Astrocyte (in vitro differentiated cells and primary cell): Measurements from ENCODE around the gene ITGBL1. TPM values are rescaled to one million over a fixed set of nuclear protein-coding genes. Genes with fewer than 3 reads are reported as not detected.

Experiments used
- DNase-seq: peaks from one replicate; pipeline ENCODE4 v3.0.0-alpha.2; 2010; ENCODE audit warnings: low read depth
- FAIRE-seq: peaks from 2 replicates; lab custom pipeline; 2011; peaks lifted over from hg19 to GRCh38; lab: Jason Lieb, UNC
- H2AFZ ChIP-seq: 2 replicates; pipeline ENCODE4 v1.6.0; 2012; ENCODE audit warnings: low read depth, low read length, inconsistent platforms
- H3K27ac ChIP-seq: 2 replicates; pipeline ENCODE4 v1.5.1; 2011; ENCODE audit warnings: low read depth, low read length, inconsistent platforms
- H3K27me3 ChIP-seq: 2 replicates; pipeline ENCODE4 v1.6.0; 2011; ENCODE audit warnings: low read length, inconsistent platforms; ENCODE audit not compliant: insufficient read depth
- H3K36me3 ChIP-seq: 2 replicates; pipeline ENCODE4 v1.5.1; 2011; ENCODE audit warnings: low read length, inconsistent platforms; ENCODE audit not compliant: insufficient read depth
- H3K4me1 ChIP-seq: 2 replicates; pipeline ENCODE4 v1.5.1; 2011; ENCODE audit warnings: low read length, inconsistent platforms; ENCODE audit not compliant: insufficient read depth
- H3K4me2 ChIP-seq: 2 replicates; pipeline ENCODE4 v1.6.0; 2012; ENCODE audit warnings: low read length, inconsistent platforms
- H3K4me3 ChIP-seq: 2 replicates; pipeline ENCODE4 v1.5.1; 2011; ENCODE audit warnings: low read depth, mild to moderate bottlenecking, low read length, inconsistent platforms; ENCODE audit not compliant: insufficient read depth
- H3K79me2 ChIP-seq: 2 replicates; pipeline ENCODE4 v1.6.0; 2012; ENCODE audit warnings: mild to moderate bottlenecking, low read length, inconsistent platforms; ENCODE audit not compliant: insufficient read depth
- H3K9ac ChIP-seq: 2 replicates; pipeline ENCODE4 v1.6.0; 2012; ENCODE audit warnings: mild to moderate bottlenecking, low read length, inconsistent platforms
- H3K9me3 ChIP-seq: 2 replicates; pipeline ENCODE4 v1.5.1; 2012; ENCODE audit warnings: low read depth, mild to moderate bottlenecking, low read length, inconsistent platforms; ENCODE audit not compliant: insufficient read depth
- H4K20me1 ChIP-seq: 2 replicates; pipeline ENCODE4 v1.6.0; 2012; ENCODE audit warnings: low read length, inconsistent platforms; ENCODE audit not compliant: insufficient read depth
- H3K27ac Mint-ChIP-seq: one replicate; pipeline ENCODE4 v1.8.0; 2021; ENCODE audit warnings: mild to moderate bottlenecking, mixed read lengths; ENCODE audit not compliant: unreplicated experiment
- H3K27me3 Mint-ChIP-seq: one replicate; pipeline ENCODE4 v1.8.0; 2021; ENCODE audit warnings: low read depth, mixed read lengths; ENCODE audit not compliant: unreplicated experiment
- H3K36me3 Mint-ChIP-seq: one replicate; pipeline ENCODE4 v1.8.0; 2021; ENCODE audit warnings: low read depth, mixed read lengths; ENCODE audit not compliant: unreplicated experiment
- H3K4me1 Mint-ChIP-seq: one replicate; pipeline ENCODE4 v1.8.0; 2021; ENCODE audit warnings: low read depth, mixed read lengths; ENCODE audit not compliant: unreplicated experiment
- H3K4me3 Mint-ChIP-seq: one replicate; pipeline ENCODE4 v1.8.0; 2021; ENCODE audit warnings: mild to moderate bottlenecking, moderate library complexity, mixed read lengths; ENCODE audit not compliant: unreplicated experiment
- H3K9me3 Mint-ChIP-seq: one replicate; pipeline ENCODE4 v1.8.0; 2021; ENCODE audit warnings: mild to moderate bottlenecking, mixed read lengths; ENCODE audit not compliant: unreplicated experiment
- CTCF ChIP-seq: IDR thresholded peaks from 2 replicates; pipeline ENCODE4 v1.5.1; 2011; ENCODE audit warnings: low read depth, mild to moderate bottlenecking, inconsistent platforms, low read length, moderate library complexity; ENCODE audit not compliant: insufficient read depth
- EZH2 ChIP-seq: IDR thresholded peaks from 2 replicates; pipeline ENCODE4 v1.6.1; 2012; ENCODE audit warnings: mild to moderate bottlenecking, low read length, inconsistent platforms; ENCODE audit not compliant: insufficient read depth
- total RNA-seq: library from RNA; stranded (reverse); gene quantifications from 2 replicates; pipeline ENCODE4 v1.2.1, GENCODE V29; 2021

ITGBL1 gene
- total RNA-seq, 1 donor from 2014 or later = 0.14 TPM

GRCh38 chr13:101455863-101456262, 3.4 kb downstream of the ITGBL1 start:
- H3K9me3 Mint-ChIP-seq = peaks cover 5% of the 10 kb centered on the region
- H3K79me2 ChIP-seq = no peaks in the 10 kb centered on the region
- peak overlapping the region; percentile 43 for H3K9ac ChIP-seq
- H3K4me3 Mint-ChIP-seq = no peak overlapping the region
- FAIRE-seq = peak; percentile 100
- TF ChIP-seq CTCF (no peak), EZH2 (no peak)
- peak; percentile 97 for DNase-seq
- peak overlapping the region; percentile 66 for H3K4me2 ChIP-seq
- H3K4me1 ChIP-seq = peaks cover 41% of the 10 kb centered on the region
- peak overlapping the region; percentile 85 for H3K27ac ChIP-seq
- H3K27me3 ChIP-seq = no peaks in the 10 kb centered on the region
- H3K9me3 ChIP-seq = no peaks in the 10 kb centered on the region
- no peaks in the 10 kb centered on the region for H3K36me3 Mint-ChIP-seq
- H3K27me3 Mint-ChIP-seq = no peaks in the 10 kb centered on the region
- H3K4me1 Mint-ChIP-seq = peaks cover 37% of the 10 kb centered on the region
- no peak overlapping the region for H3K4me3 ChIP-seq
- H4K20me1 ChIP-seq = no peaks in the 10 kb centered on the region
- H2AFZ ChIP-seq = no peak overlapping the region
- H3K27ac Mint-ChIP-seq = peak overlapping the region; percentile 94
- H3K36me3 ChIP-seq = no peaks in the 10 kb centered on the region

- no peak overlapping the region for H3K27ac Mint-ChIP-seq
Measured at GRCh38 chr13:101457176-101457575, 4.7 kb downstream of the ITGBL1 start.

More at GRCh38 chr13:101457176-101457575, 4.7 kb downstream of the ITGBL1 start:
- no peaks in the 10 kb centered on the region for H3K9me3 ChIP-seq
- no peak overlapping the region for H3K9ac ChIP-seq
- peaks cover 5% of the 10 kb centered on the region for H3K9me3 Mint-ChIP-seq
- no peak overlapping the region for H3K27ac ChIP-seq
- DNase-seq = no peak
- H3K4me2 ChIP-seq = no peak overlapping the region
- peaks cover 37% of the 10 kb centered on the region for H3K4me1 ChIP-seq
- TF ChIP-seq CTCF (no peak), EZH2 (no peak)
- no peak overlapping the region for H2AFZ ChIP-seq
- no peak for FAIRE-seq
- no peak overlapping the region for H3K4me3 ChIP-seq
- peaks cover 33% of the 10 kb centered on the region for H3K4me1 Mint-ChIP-seq
- H3K36me3 Mint-ChIP-seq = no peaks in the 10 kb centered on the region
- H3K79me2 ChIP-seq = no peaks in the 10 kb centered on the region
- H3K27me3 Mint-ChIP-seq = no peaks in the 10 kb centered on the region
- H3K27me3 ChIP-seq = no peaks in the 10 kb centered on the region
- H3K4me3 Mint-ChIP-seq = no peak overlapping the region
- H3K36me3 ChIP-seq = no peaks in the 10 kb centered on the region
- no peaks in the 10 kb centered on the region for H4K20me1 ChIP-seq
